H1 (cell line): ENCODE results near the gene SMIM29. TPM values are rescaled to one million over a fixed set of nuclear protein-coding genes. Genes with fewer than 3 reads are reported as not detected.

Experiments used
- CTCF ChIA-PET: fragments of 300-600 bp; sonication (Branson Sonifier 250); formaldehyde crosslinking; loops from one replicate; lab custom pipeline; 2021; ENCODE audit not compliant: partially characterized antibody; lab: Charles Lee
- POLR2A ChIA-PET: fragments of 300-600 bp; sonication (Branson Sonifier 250); formaldehyde crosslinking; loops from one replicate; lab custom pipeline; 2021; ENCODE audit warnings: inconsistent platforms; ENCODE audit not compliant: partially characterized antibody; lab: Charles Lee
- DNase-seq, 2 experiments: peaks; one replicate each; pipeline versions ENCODE4 v3.0.0 to v3.0.0-alpha.2; 2010 to 2022; ENCODE audit warnings: low spot score in 2 of 2, low read depth in 1 of 2, mixed read lengths in 1 of 2
- FAIRE-seq: peaks from 2 replicates; lab custom pipeline; 2011; peaks lifted over from hg19 to GRCh38; lab: Jason Lieb, UNC
- H2AFZ ChIP-seq: 2 replicates; pipeline ENCODE4 v1.8.1; 2012; ENCODE audit warnings: low read length, inconsistent platforms
- H2AK5ac ChIP-seq: 2 replicates; pipeline ENCODE4 v1.6.1; 2013; ENCODE audit warnings: low read depth, low read length
- H2BK120ac ChIP-seq: replicated peaks from 2 replicates; pipeline ENCODE3; 2013; ENCODE audit warnings: low read depth, low read length, inconsistent platforms
- H2BK12ac ChIP-seq: 2 replicates; pipeline ENCODE4 v1.6.1; 2013; ENCODE audit warnings: low read depth, low read length
- H2BK15ac ChIP-seq: 2 replicates; pipeline ENCODE4 v1.6.1; 2013; ENCODE audit warnings: low read length
- H2BK20ac ChIP-seq: 2 replicates; pipeline ENCODE4 v1.6.1; 2013; ENCODE audit warnings: low read length
- H2BK5ac ChIP-seq: 2 replicates; pipeline ENCODE4 v1.6.1; 2013; ENCODE audit warnings: low read depth, low read length
- H3K14ac ChIP-seq: 2 replicates; pipeline ENCODE4 v1.6.1; 2013; ENCODE audit warnings: inconsistent platforms; ENCODE audit not compliant: insufficient read length
- H3K18ac ChIP-seq: 2 replicates; pipeline ENCODE4 v1.6.1; 2013; ENCODE audit warnings: low read length; ENCODE audit errors: extremely low read depth
- H3K23ac ChIP-seq: 2 replicates; pipeline ENCODE4 v1.6.1; 2013; ENCODE audit warnings: inconsistent platforms; ENCODE audit not compliant: insufficient read length
- H3K23me2 ChIP-seq: 2 replicates; pipeline ENCODE4 v1.6.1; 2013; ENCODE audit warnings: low read depth, low read length
- H3K27ac ChIP-seq: 2 replicates; pipeline ENCODE4 v1.6.1; 2011; ENCODE audit warnings: low read depth, low read length, inconsistent platforms
- H3K27me3 ChIP-seq, 4 experiments: replicated peaks in 1 of 4; 1 replicate in 1 of 4; 2 replicates in 3 of 4; pipeline versions ENCODE4 v1.6.1 to v1.8.1; 2011 to 2013; ENCODE audit warnings: low read length in 3 of 4, mild to moderate bottlenecking in 3 of 4, inconsistent platforms in 2 of 4, mixed read lengths in 2 of 4, moderate library complexity in 1 of 4; ENCODE audit not compliant: control insufficient read depth in 3 of 4, insufficient read depth in 3 of 4; ENCODE audit errors: extremely low read depth in 1 of 4
- H3K36me3 ChIP-seq, 4 experiments: 2 replicates each; pipeline versions ENCODE4 v1.6.1 to v1.8.1; 2011 to 2013; ENCODE audit warnings: mild to moderate bottlenecking in 4 of 4, low read length in 3 of 4, moderate library complexity in 2 of 4, control low read depth in 1 of 4, inconsistent platforms in 1 of 4; ENCODE audit not compliant: insufficient read depth in 4 of 4, control insufficient read depth in 2 of 4
- H3K4ac ChIP-seq: replicated peaks from 2 replicates; pipeline ENCODE3; 2013; ENCODE audit warnings: low read length, low read depth, mixed read lengths, inconsistent platforms; ENCODE audit not compliant: insufficient read length
- H3K4me1 ChIP-seq, 4 experiments: replicated peaks in 1 of 4; 1 replicate in 1 of 4; 2 replicates in 3 of 4; pipeline versions ENCODE4 v1.6.1 to v1.8.1; 2011 to 2013; ENCODE audit warnings: low read length in 3 of 4, inconsistent platforms in 2 of 4, mixed read lengths in 1 of 4; ENCODE audit not compliant: insufficient read depth in 4 of 4, control insufficient read depth in 3 of 4
- H3K4me2 ChIP-seq, 2 experiments: 2 replicates each; pipeline versions ENCODE4 v1.6.1 to v1.8.1; 2011 to 2013; ENCODE audit warnings: low read depth in 2 of 2, low read length in 2 of 2, control low read depth in 1 of 2, inconsistent platforms in 1 of 2, mild to moderate bottlenecking in 1 of 2; ENCODE audit not compliant: insufficient read depth in 1 of 2
- H3K4me3 ChIP-seq, 4 experiments: fragments of 200-600, 300-600 bp in 1 of 4; sonication (generic), shearing (Covaris generic), sonication (Bioruptor Twin) in 1 of 4; 2 replicates each; pipeline versions ENCODE4 v1.5.1 to v1.8.1; 2011 to 2016; ENCODE audit warnings: low read length in 4 of 4, low read depth in 3 of 4, control low read depth in 2 of 4, inconsistent platforms in 2 of 4, mild to moderate bottlenecking in 2 of 4, mixed read lengths in 1 of 4, moderate library complexity in 1 of 4; ENCODE audit not compliant: insufficient read depth in 2 of 4; ENCODE audit errors: extremely low read depth in 1 of 4
- H3K56ac ChIP-seq: replicated peaks from 2 replicates; pipeline ENCODE3; 2013; ENCODE audit warnings: low read depth, mild to moderate bottlenecking, mixed read lengths, low read length, inconsistent platforms; ENCODE audit not compliant: insufficient read length
- H3K79me1 ChIP-seq: 2 replicates; pipeline ENCODE4 v1.6.1; 2013; ENCODE audit warnings: low read depth, low read length, control low read depth
- H3K79me2 ChIP-seq, 2 experiments: 2 replicates each; pipeline versions ENCODE4 v1.6.1 to v1.8.1; 2012 to 2013; ENCODE audit warnings: low read length in 2 of 2, mild to moderate bottlenecking in 2 of 2, inconsistent platforms in 1 of 2; ENCODE audit not compliant: insufficient read depth in 2 of 2, control insufficient read depth in 1 of 2
- H3K9ac ChIP-seq, 4 experiments: replicated peaks in 1 of 4; 1 replicate in 1 of 4; 2 replicates in 3 of 4; pipeline versions ENCODE4 v1.6.1 to v1.8.1; 2011 to 2013; ENCODE audit warnings: low read depth in 3 of 4, low read length in 3 of 4, control low read depth in 2 of 4, mild to moderate bottlenecking in 2 of 4, moderate library complexity in 2 of 4, inconsistent platforms in 1 of 4; ENCODE audit errors: extremely low read depth in 1 of 4
- H3K9me3 ChIP-seq, 2 experiments: 2 replicates each; pipeline versions ENCODE4 v1.6.1 to v1.8.1; 2012 to 2013; ENCODE audit warnings: mild to moderate bottlenecking in 2 of 2, moderate library complexity in 2 of 2, control low read depth in 1 of 2, inconsistent platforms in 1 of 2, low read depth in 1 of 2, low read length in 1 of 2, mixed read lengths in 1 of 2; ENCODE audit not compliant: insufficient read depth in 2 of 2
- H4K20me1 ChIP-seq, 2 experiments: replicated peaks in 1 of 2; 2 replicates each; pipeline versions ENCODE3 to v1.8.1; 2011 to 2013; ENCODE audit warnings: inconsistent platforms in 2 of 2, low read length in 2 of 2, mild to moderate bottlenecking in 1 of 2; ENCODE audit not compliant: insufficient read depth in 2 of 2, control insufficient read depth in 1 of 2
- H4K5ac ChIP-seq: 2 replicates; pipeline ENCODE4 v1.6.1; 2013; ENCODE audit warnings: low read length, low read depth, mixed read lengths, inconsistent platforms; ENCODE audit not compliant: insufficient read length
- H4K8ac ChIP-seq: 2 replicates; pipeline ENCODE4 v1.8.0; 2013; ENCODE audit warnings: mild to moderate bottlenecking, moderate library complexity, low read length, inconsistent platforms; ENCODE audit not compliant: insufficient read depth; ENCODE audit errors: extremely low read depth
- H4K91ac ChIP-seq: replicated peaks from 2 replicates; pipeline ENCODE3; 2013; ENCODE audit warnings: low read length, mixed read lengths, inconsistent platforms; ENCODE audit not compliant: insufficient read length
- MAFK ChIP-seq: IDR thresholded peaks from 2 replicates; pipeline ENCODE4 v1.6.1; 2012; ENCODE audit warnings: low read depth, mild to moderate bottlenecking, improper control_type of control experiment, low read length
- POLR2AphosphoS5 ChIP-seq: IDR thresholded peaks from 2 replicates; pipeline ENCODE4 v1.6.1; 2011; ENCODE audit warnings: low read depth, low read length
- SIRT6 ChIP-seq: IDR thresholded peaks from one replicate; pipeline ENCODE4 v1.7.1; 2012; ENCODE audit warnings: low read length, inconsistent platforms
- WGBS, 2 experiments: shearing (Covaris generic) in 1 of 2; methylation state at CpG; one replicate each; pipeline versions ENCODE4 v1.1.6 to v1.1.7; 2013 to 2015; ENCODE audit warnings: low lambda C conversion rate in 2 of 2, mixed read lengths in 2 of 2, inconsistent platforms in 1 of 2, low coverage in 1 of 2, missing lambda C conversion rate in 1 of 2; ENCODE audit not compliant: insufficient replicate concordance in 2 of 2, insufficient coverage in 1 of 2, insufficient read length in 1 of 2; ENCODE audit errors: extremely low coverage in 1 of 2, missing lambda C conversion rate in 1 of 2; 5-methylcytosine and 5-hydroxymethylcytosine counted together
- polyA plus RNA-seq, 7 experiments: library from polyadenylated mRNA; depleted of rRNA in 3 of 7; stranded (reverse) in 5 of 7; unstranded in 2 of 7; fragments of >200 nt in 5 of 7; fragments of 200-250 nt in 2 of 7; gene quantifications; 1 replicate in 5 of 7; 2 replicates in 1 of 7; 4 replicates in 1 of 7; pipeline versions ENCODE4 v1.2.1 to v1.2.3, GENCODE V29; 2011 to 2013; ENCODE audit warnings: missing spikeins in 2 of 7, mixed read lengths in 2 of 7
- total RNA-seq: library from RNA; stranded (reverse); fragmentation: NEBNext Ultra II Directional; extraction: Animal tissue kit (Norgen Biotek cat#: 25700); gene quantifications from 2 replicates; pipeline ENCODE4 v1.2.1, GENCODE V29; 2021

Gene SMIM29
- total and polyA plus RNA-seq, 2 of the 8 experiments (the other 6 are each of a cell fraction or from before 2014, with no cell fraction given) = 7.0 to 22.4 TPM

DNA sequence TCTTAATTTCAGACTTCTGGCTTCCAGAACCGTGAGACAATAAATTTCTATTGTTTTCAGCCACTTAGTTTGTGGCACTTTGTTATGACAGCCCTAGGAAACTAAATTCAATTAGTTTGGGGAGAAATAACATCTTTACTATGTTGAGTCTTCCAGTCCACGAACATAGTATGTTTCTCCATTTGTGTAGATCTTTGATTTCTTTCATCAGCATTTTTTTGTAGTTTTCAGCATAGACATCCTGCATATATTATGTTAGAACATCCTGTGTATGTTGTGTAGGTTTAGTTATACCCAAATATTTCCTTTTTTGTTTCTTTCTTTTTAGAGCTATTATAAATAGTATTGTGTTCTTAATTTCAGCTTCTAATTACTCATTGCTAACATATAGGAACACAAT is 30.1 kb downstream of the SMIM29 start:
- no peak overlapping the region for H2BK12ac ChIP-seq
- no peak overlapping the region for H4K8ac ChIP-seq
- 96% methylated on average over 2 of the region's 2 CpGs; no CpG with 5 or more reads in 1 of the 2 experiments for WGBS, 2 experiments
- H2AFZ ChIP-seq = no peak overlapping the region
- H3K79me1 ChIP-seq = no peaks in the 10 kb centered on the region
- no peak overlapping the region for H4K5ac ChIP-seq
- peaks cover 3% of the 10 kb centered on the region; the same call in 1 of the 2 replicates for H3K23me2 ChIP-seq
- H3K56ac ChIP-seq = no peak overlapping the region
- no peak overlapping the region for H3K9ac ChIP-seq
- H3K18ac ChIP-seq = no peak overlapping the region
- no peaks in the 10 kb centered on the region for H3K27me3 ChIP-seq
- H3K4ac ChIP-seq = no peak overlapping the region
- H2AK5ac ChIP-seq = no peak overlapping the region
- H2BK5ac ChIP-seq = no peak overlapping the region
- H2BK15ac ChIP-seq = no peak overlapping the region
- POLR2A ChIA-PET = interaction anchor here (1.2 to 1.9 kb wide), 3 partner anchors 17 to 26 kb away, joined by 5 to 10 read pairs (median 6); partner anchors contain the start of gene HMGA1
- no peak overlapping the region for H3K4me2 ChIP-seq
- no peak overlapping the region for H4K91ac ChIP-seq
- H3K36me3 ChIP-seq = no peaks in the 10 kb centered on the region
- H3K9me3 ChIP-seq = no peaks in the 10 kb centered on the region
- H3K4me3 ChIP-seq = no peak overlapping the region
- FAIRE-seq = no peak
- no peak overlapping the region for H2BK120ac ChIP-seq
- no peak overlapping the region for H2BK20ac ChIP-seq
- no peaks in the 10 kb centered on the region for H3K79me2 ChIP-seq
- peaks cover 0 to 10% (median 9%) of the 10 kb centered on the region in 4 experiments; a peak in 6 of 7 replicates for H3K4me1 ChIP-seq
- no peaks in the 10 kb centered on the region for H4K20me1 ChIP-seq
- no peak overlapping the region for H3K14ac ChIP-seq
- no peak overlapping the region for H3K27ac ChIP-seq
- TF ChIP-seq MAFK (no peak), POLR2AphosphoS5 (no peak), SIRT6 (no peak)
- TF ChIP-seq, all 59 proteins: peak for 0
- H3K23ac ChIP-seq = no peak overlapping the region
- CTCF ChIA-PET = interaction anchor here (0.7 kb wide), 1 partner anchor 1952 kb away, joined by 3 read pairs; no protein-coding TSS in a partner anchor
- no peak for DNase-seq
